T-cell (primary cell): Measurements from ENCODE around the gene SP1. TPM values are rescaled to one million over a fixed set of nuclear protein-coding genes. Genes with fewer than 3 reads are reported as not detected.
A peak's percentile ranks its signal among the peaks of the same experiment; 100 is the strongest.
"Not testable (repeated sequence)": the region's sequence is repeated elsewhere in the genome, so short reads cannot be mapped to it uniquely, and the experiment has no call there.

ENCODE experiments used
- ATAC-seq, 4 experiments: fragments of 200-7000 bp in 3 of 4; fragments of 150-1000 bp in 1 of 4; cut with Tn5 transposase; replicated peaks in 1 of 4; 1 replicate in 3 of 4; 2 replicates in 1 of 4; pipeline ENCODE4 v1.10.0; 2021; ENCODE audit warnings: moderate library complexity in 3 of 4, mild to moderate bottlenecking in 2 of 4, moderate number of reproducible peaks in 1 of 4
- CTCF ChIA-PET, 2 donors: fragments of 300-600 bp; sonication (Branson Sonifier 250); formaldehyde crosslinking; loops; one replicate each; lab custom pipeline; 2022; ENCODE audit warnings: antibody characterized with exemption in 2 of 2; lab: Charles Lee
- POLR2A ChIA-PET, 2 donors: fragments of 300-600 bp; sonication (Branson Sonifier 250); formaldehyde crosslinking; loops; one replicate each; lab custom pipeline; 2022; ENCODE audit warnings: antibody characterized with exemption in 2 of 2; lab: Charles Lee
- DNase-seq, 35 experiments: peaks; one replicate each; pipeline versions ENCODE4 v3.0.0 to v3.0.0-alpha.2; 2013 to 2023
- H3K27ac ChIP-seq: one replicate; pipeline ENCODE4 v1.5.1; 2013; ENCODE audit warnings: low read length
- H3K27me3 ChIP-seq, 2 experiments: replicated peaks in 1 of 2; 1 replicate in 1 of 2; 2 replicates in 1 of 2; pipeline versions ENCODE4 v1.6.1 to v1.7.0; 2013; ENCODE audit warnings: low read length in 1 of 2, mixed read lengths in 1 of 2; ENCODE audit not compliant: control insufficient read depth in 2 of 2, insufficient read depth in 2 of 2; ENCODE audit errors: extremely low read depth in 1 of 2
- H3K36me3 ChIP-seq, 2 donors: 1 replicate in 1 of 2; 2 replicates in 1 of 2; pipeline versions ENCODE4 v1.6.1 to v1.7.0; 2013; ENCODE audit warnings: low read length in 1 of 2; ENCODE audit not compliant: control insufficient read depth in 2 of 2, insufficient read depth in 1 of 2; ENCODE audit errors: extremely low read depth in 1 of 2
- H3K4me1 ChIP-seq, 2 experiments: 1 replicate in 1 of 2; 2 replicates in 1 of 2; pipeline versions ENCODE4 v1.6.1 to v1.7.0; 2013; ENCODE audit warnings: low read length in 2 of 2, mixed read lengths in 1 of 2; ENCODE audit not compliant: insufficient read depth in 2 of 2, control insufficient read depth in 1 of 2; ENCODE audit errors: extremely low read depth in 1 of 2
- H3K4me3 ChIP-seq, 2 donors: 1 replicate in 1 of 2; 2 replicates in 1 of 2; pipeline versions ENCODE4 v1.5.1 to v1.7.0; 2013; ENCODE audit warnings: mild to moderate bottlenecking in 2 of 2, low read length in 1 of 2, moderate library complexity in 1 of 2; ENCODE audit not compliant: control insufficient read depth in 1 of 2; ENCODE audit errors: extremely low read depth in 1 of 2
- H3K9me3 ChIP-seq: 2 replicates; pipeline ENCODE4 v1.7.0; 2013
- H3K27ac Mint-ChIP-seq, 2 donors: one replicate each; pipeline ENCODE4 v1.8.0; 2020 to 2021; ENCODE audit warnings: mild to moderate bottlenecking in 2 of 2, mixed read lengths in 2 of 2
- H3K27me3 Mint-ChIP-seq, 2 donors: one replicate each; pipeline ENCODE4 v1.8.0; 2021 to 2022; ENCODE audit warnings: mixed read lengths in 2 of 2
- H3K36me3 Mint-ChIP-seq: one replicate; pipeline ENCODE4 v1.8.0; 2021; ENCODE audit warnings: mixed read lengths
- H3K4me1 Mint-ChIP-seq, 3 donors: one replicate each; pipeline ENCODE4 v1.8.0; 2020 to 2022; ENCODE audit warnings: mixed read lengths in 3 of 3, mild to moderate bottlenecking in 1 of 3
- H3K4me3 Mint-ChIP-seq, 3 donors: one replicate each; pipeline ENCODE4 v1.8.0; 2020 to 2022; ENCODE audit warnings: mild to moderate bottlenecking in 3 of 3, mixed read lengths in 3 of 3, moderate library complexity in 3 of 3
- H3K9me3 Mint-ChIP-seq, 3 donors: one replicate each; pipeline ENCODE4 v1.8.0; 2020 to 2022; ENCODE audit warnings: mixed read lengths in 3 of 3
- WGBS: methylation state at CpG from one replicate; pipeline ENCODE4 v1.1.5; 2013; ENCODE audit warnings: missing lambda C conversion rate; ENCODE audit not compliant: insufficient coverage; 5-methylcytosine and 5-hydroxymethylcytosine counted together
- total RNA-seq, 35 experiments: library from RNA in 6 of 35; stranded (reverse) in 6 of 35; fragments of 120-200 nt in 1 of 35; gene quantifications; one replicate each; pipeline versions ENCODE4 v1.2.1 to v1.2.4 and lab custom pipeline; 2013 to 2026

Gene SP1
- total RNA-seq, 5 donors from 2014 or later (not counting 1 experiment from before 2014, with no cell fraction given), result 72.7 to 109 (median 96.6) TPM

- Histone ChIP-seq H3K36me3 (peaks cover 5 to 42% of the 10 kb centered on the region in 2 donors), H3K9me3 (no peaks in the 10 kb centered on the region), H3K4me1 (peaks cover 33 to 76% of the 10 kb centered on the region in 2 experiments), H3K27ac (no peak overlapping the region), H3K4me3 (peak overlapping the region in 1 of 2 donors; percentile 7), H3K27me3 (no peaks in the 10 kb centered on the region)
- ATAC-seq (no peak), DNase-seq (no peak)
- H3K27me3 Mint-ChIP-seq, result no peaks in the 10 kb centered on the region
- peaks cover 58 to 67% (median 61%) of the 10 kb centered on the region in 3 donors for H3K4me1 Mint-ChIP-seq
- H3K27ac Mint-ChIP-seq, result peak overlapping the region; percentile 7 to 69
- WGBS, result 80% methylated on average over 2 of the region's 2 CpGs
- ChIA-PET CTCF (interaction anchor here (0.7 to 2.8 kb wide), 4 partner anchors 28 to 63 kb away, joined by 3 to 24 read pairs (median 4); no protein-coding TSS in a partner anchor), POLR2A (interaction anchor here in 1 of 2 donors (0.6 to 0.7 kb wide), 2 partner anchors 31 to 359 kb away, joined by 3 to 4 read pairs; no protein-coding TSS in a partner anchor)
- peaks cover 38% of the 10 kb centered on the region for H3K36me3 Mint-ChIP-seq
- H3K9me3 Mint-ChIP-seq, result no peaks in the 10 kb centered on the region
- H3K4me3 Mint-ChIP-seq, result peak overlapping the region in 2 of 3 donors; percentile 78 to 84
Measured at GRCh38 chr12:53383258-53383657, 3.3 kb downstream of the SP1 start.

GRCh38 chr12:53386381-53386780 lies 6.4 kb downstream of the SP1 start:
- no CpG with 5 or more reads among the region's 5 CpGs for WGBS
- H3K4me3 Mint-ChIP-seq, result peak overlapping the region in 2 of 3 donors; percentile 61 to 74
- H3K27ac Mint-ChIP-seq, result peak overlapping the region; percentile 17 to 60
- H3K36me3 Mint-ChIP-seq, result peaks cover 42% of the 10 kb centered on the region
- not testable (repeated sequence) for ATAC-seq, H3K9me3 Mint-ChIP-seq, DNase-seq, H3K27me3 ChIP-seq, H3K27ac ChIP-seq, H3K9me3 ChIP-seq, H3K27me3 Mint-ChIP-seq
- H3K4me1 ChIP-seq, result peaks cover 23 to 79% of the 10 kb centered on the region in 2 experiments
- peaks cover 79 to 86% (median 82%) of the 10 kb centered on the region in 3 donors for H3K4me1 Mint-ChIP-seq
- ChIA-PET POLR2A (interaction anchor here (0.6 to 1.0 kb wide), 3 partner anchors 21 to 69 kb away, joined by 3 to 16 read pairs (median 8); no protein-coding TSS in a partner anchor), CTCF (interaction anchor here in 1 of 2 donors (0.6 to 2.2 kb wide), 2 partner anchors 24 to 33 kb away, joined by 3 to 7 read pairs; no protein-coding TSS in a partner anchor)
- peak overlapping the region in 1 of 2 donors; percentile 15 for H3K4me3 ChIP-seq
- peaks cover 5 to 49% of the 10 kb centered on the region in 2 donors for H3K36me3 ChIP-seq

GRCh38 chr12:53388932-53389331 lies 9.0 kb downstream of the SP1 start:
- Mint-ChIP-seq H3K4me3 (peak overlapping the region in 2 of 3 donors; percentile 47 to 61), H3K36me3 (peaks cover 22% of the 10 kb centered on the region), H3K27ac (no peak overlapping the region), H3K4me1 (peaks cover 61 to 66% (median 62%) of the 10 kb centered on the region in 3 donors), H3K27me3 (no peaks in the 10 kb centered on the region), H3K9me3 (no peaks in the 10 kb centered on the region)
- Histone ChIP-seq H3K27ac (no peak overlapping the region), H3K27me3 (no peaks in the 10 kb centered on the region), H3K36me3 (peaks cover 3 to 37% of the 10 kb centered on the region in 2 donors), H3K9me3 (no peaks in the 10 kb centered on the region), H3K4me1 (peaks cover 6 to 54% of the 10 kb centered on the region in 2 experiments), H3K4me3 (no peak overlapping the region)
- no peak for ATAC-seq
- WGBS, result 100% methylated on average over 1 of the region's 4 CpGs
- ChIA-PET POLR2A (no interaction called here), CTCF (interaction anchor here (0.5 to 2.2 kb wide), 2 partner anchors 34 to 36 kb away, joined by 3 to 7 read pairs; no protein-coding TSS in a partner anchor)
- DNase-seq, result no peak

- peak overlapping the region; percentile 1 to 3 for H3K27ac Mint-ChIP-seq
- no peaks in the 10 kb centered on the region for H3K27me3 ChIP-seq
- DNase-seq (no peak), ATAC-seq (no peak)
- H3K9me3 ChIP-seq, result no peaks in the 10 kb centered on the region
- H3K36me3 Mint-ChIP-seq, result peaks cover 22% of the 10 kb centered on the region
- no CpG with 5 or more reads among the region's 3 CpGs for WGBS
- no peaks in the 10 kb centered on the region for H3K9me3 Mint-ChIP-seq
- peaks cover 3 to 47% of the 10 kb centered on the region in 2 experiments for H3K4me1 ChIP-seq
- CTCF ChIA-PET, result interaction anchor here in 1 of 2 donors (0.9 kb wide), 1 partner anchor 25 kb away, joined by 3 read pairs; no protein-coding TSS in a partner anchor
- POLR2A ChIA-PET, result interaction anchor here in 1 of 2 donors (0.7 kb wide), 1 partner anchor 68 kb away, joined by 3 read pairs; the partner anchor contains the start of gene AAAS
- peaks cover 55 to 61% (median 59%) of the 10 kb centered on the region in 3 donors for H3K4me1 Mint-ChIP-seq
- H3K4me3 ChIP-seq, result no peak overlapping the region
- H3K36me3 ChIP-seq, result peaks cover 2 to 36% of the 10 kb centered on the region in 2 donors
- H3K27me3 Mint-ChIP-seq, result no peaks in the 10 kb centered on the region
- peak overlapping the region in 2 of 3 donors; percentile 5 to 35 for H3K4me3 Mint-ChIP-seq
- no peak overlapping the region for H3K27ac ChIP-seq
Measured at GRCh38 chr12:53389702-53390101, 9.7 kb downstream of the SP1 start.

- Histone ChIP-seq H3K36me3 (peaks cover 0 to 34% of the 10 kb centered on the region in 2 donors), H3K27me3 (no peaks in the 10 kb centered on the region), H3K27ac (no peak overlapping the region), H3K9me3 (no peaks in the 10 kb centered on the region), H3K4me1 (peaks cover 2 to 29% of the 10 kb centered on the region in 2 experiments), H3K4me3 (no peak overlapping the region)
- H3K4me3 Mint-ChIP-seq, result peak overlapping the region in 1 of 3 donors; percentile 18
- DNase-seq (no peak), ATAC-seq (no peak)
- peaks cover 50 to 52% (median 50%) of the 10 kb centered on the region in 3 donors for H3K4me1 Mint-ChIP-seq
- peaks cover 23% of the 10 kb centered on the region for H3K36me3 Mint-ChIP-seq
- peak overlapping the region in 1 of 2 donors; percentile 49 for H3K27ac Mint-ChIP-seq
- WGBS, result 78% methylated on average over 3 of the region's 5 CpGs
- ChIA-PET POLR2A (no interaction called here), CTCF (interaction anchor here in 1 of 2 donors (0.6 kb wide), 1 partner anchor 48 kb away, joined by 3 read pairs; no protein-coding TSS in a partner anchor)
- no peaks in the 10 kb centered on the region for H3K27me3 Mint-ChIP-seq
- H3K9me3 Mint-ChIP-seq, result no peaks in the 10 kb centered on the region
Measured at GRCh38 chr12:53391724-53392123, 11.7 kb downstream of the SP1 start.

GRCh38 chr12:53399896-53400295 lies 19.9 kb downstream of the SP1 start:
- Mint-ChIP-seq H3K4me3 (no peak overlapping the region), H3K9me3 (no peaks in the 10 kb centered on the region), H3K27me3 (no peaks in the 10 kb centered on the region), H3K4me1 (peaks cover 17 to 24% (median 22%) of the 10 kb centered on the region in 3 donors), H3K27ac (no peak overlapping the region), H3K36me3 (peaks cover 16% of the 10 kb centered on the region)
- WGBS, result 100% methylated on average over 6 of the region's 7 CpGs
- Histone ChIP-seq H3K27ac (no peak overlapping the region), H3K27me3 (no peaks in the 10 kb centered on the region), H3K9me3 (no peaks in the 10 kb centered on the region), H3K4me1 (no peaks in the 10 kb centered on the region), H3K4me3 (no peak overlapping the region), H3K36me3 (peaks cover 6 to 24% of the 10 kb centered on the region in 2 donors)
- ChIA-PET CTCF (no interaction called here), POLR2A (no interaction called here)
- ATAC-seq (no peak), DNase-seq (no peak)
